ENCODE results near the gene CACNA1S.

The CACNA1S gene

DNA sequence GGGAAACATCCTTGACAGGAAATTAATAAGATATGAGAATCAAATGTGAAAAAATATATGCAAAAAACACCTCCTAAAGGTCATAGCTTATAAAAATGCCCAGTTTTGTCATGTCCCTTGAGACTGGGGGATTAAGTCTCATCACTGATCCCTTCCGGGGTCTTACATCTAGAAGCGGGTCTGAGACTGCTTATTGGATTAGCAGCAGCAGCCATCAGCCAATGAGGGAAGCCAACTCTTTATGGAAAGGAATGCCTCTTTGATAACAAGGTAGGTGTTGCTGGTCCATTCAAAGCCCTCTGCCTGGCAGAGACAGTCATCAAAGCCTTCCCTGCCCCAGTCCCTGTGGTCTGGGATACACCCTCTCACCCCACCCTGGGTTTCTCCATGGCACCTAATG, 3.9 kb upstream of the CACNA1S start:
- no peak for DNase-seq (ENCODE audit: low read depth in 2 of 2, low spot score in 1 of 2)

DNA sequence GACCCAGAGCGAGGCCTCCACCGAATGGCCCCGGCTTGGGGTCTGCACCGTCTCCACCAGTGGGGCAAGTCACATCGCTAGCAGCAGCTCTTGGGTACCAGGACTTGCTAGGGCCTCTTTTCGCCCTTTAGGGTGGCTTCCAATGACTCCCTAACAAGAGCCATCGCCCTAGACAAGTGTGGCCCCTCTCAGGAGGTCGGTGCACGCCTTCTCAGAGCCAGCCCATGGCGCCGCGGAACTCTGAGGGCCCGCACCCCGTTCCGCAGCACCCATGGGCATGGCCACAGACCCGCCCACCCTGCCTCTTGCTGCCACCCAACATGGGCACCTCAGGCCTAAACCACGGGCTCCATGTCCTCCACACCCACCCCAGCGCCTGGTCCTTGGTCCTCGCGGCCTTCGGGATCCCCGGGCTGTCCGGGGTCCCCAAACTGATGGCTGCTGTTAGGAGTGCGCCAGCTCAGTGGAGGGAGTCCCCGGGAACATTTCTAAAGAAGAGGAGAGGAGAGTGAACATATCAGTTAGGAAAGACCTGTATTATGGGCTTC, 3.2 kb upstream of the CACNA1S start:
- DNase-seq (ENCODE audit: low read depth in 2 of 2, low spot score in 1 of 2): no peak

DNA sequence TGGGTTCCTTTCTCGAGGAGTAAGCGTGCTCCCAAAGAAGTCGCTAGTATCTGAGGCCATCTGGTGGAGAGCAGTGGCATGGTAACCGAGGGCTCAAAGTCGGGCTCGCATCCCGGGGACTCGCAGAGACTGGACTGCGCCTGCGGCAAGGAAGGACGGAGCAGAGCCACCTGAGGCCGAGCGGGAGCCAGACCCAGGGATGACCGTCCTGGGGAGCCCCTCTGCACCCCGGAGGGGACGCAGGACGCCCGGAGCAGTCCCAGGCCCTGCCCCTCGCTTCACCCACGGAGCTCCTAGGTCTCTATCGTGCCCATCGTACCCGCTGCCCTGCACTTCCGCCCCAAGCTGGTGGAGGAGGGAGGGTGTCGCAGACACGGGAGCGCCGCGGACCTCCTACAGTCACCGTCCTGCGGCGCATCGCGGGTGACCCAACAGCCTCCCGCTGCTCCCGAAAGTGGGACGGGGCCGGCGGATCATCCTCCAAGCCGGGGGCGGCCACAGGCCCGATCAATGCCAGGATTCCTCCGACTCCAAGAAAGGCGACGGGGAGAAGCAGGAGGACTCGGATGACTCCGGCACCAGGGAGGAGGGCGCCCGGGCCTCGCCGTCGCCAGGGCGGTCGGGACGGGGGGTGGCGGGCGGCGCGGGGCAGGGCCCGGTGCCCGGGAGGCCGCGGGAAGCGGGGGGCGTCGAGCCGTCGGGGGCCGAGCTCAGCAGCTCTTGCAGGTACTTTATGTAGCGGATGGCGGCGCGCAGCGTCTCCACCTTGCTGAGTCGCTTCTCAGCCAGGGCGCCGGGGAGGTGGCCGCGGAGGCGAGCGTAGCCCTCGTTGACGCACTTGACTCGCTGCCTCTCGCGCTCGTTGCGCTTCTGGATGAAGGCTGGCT, 2.3 kb upstream of the CACNA1S start:
- DNase-seq (ENCODE audit: low read depth in 2 of 2, low spot score in 1 of 2): peak; percentile 25 to 38

DNA sequence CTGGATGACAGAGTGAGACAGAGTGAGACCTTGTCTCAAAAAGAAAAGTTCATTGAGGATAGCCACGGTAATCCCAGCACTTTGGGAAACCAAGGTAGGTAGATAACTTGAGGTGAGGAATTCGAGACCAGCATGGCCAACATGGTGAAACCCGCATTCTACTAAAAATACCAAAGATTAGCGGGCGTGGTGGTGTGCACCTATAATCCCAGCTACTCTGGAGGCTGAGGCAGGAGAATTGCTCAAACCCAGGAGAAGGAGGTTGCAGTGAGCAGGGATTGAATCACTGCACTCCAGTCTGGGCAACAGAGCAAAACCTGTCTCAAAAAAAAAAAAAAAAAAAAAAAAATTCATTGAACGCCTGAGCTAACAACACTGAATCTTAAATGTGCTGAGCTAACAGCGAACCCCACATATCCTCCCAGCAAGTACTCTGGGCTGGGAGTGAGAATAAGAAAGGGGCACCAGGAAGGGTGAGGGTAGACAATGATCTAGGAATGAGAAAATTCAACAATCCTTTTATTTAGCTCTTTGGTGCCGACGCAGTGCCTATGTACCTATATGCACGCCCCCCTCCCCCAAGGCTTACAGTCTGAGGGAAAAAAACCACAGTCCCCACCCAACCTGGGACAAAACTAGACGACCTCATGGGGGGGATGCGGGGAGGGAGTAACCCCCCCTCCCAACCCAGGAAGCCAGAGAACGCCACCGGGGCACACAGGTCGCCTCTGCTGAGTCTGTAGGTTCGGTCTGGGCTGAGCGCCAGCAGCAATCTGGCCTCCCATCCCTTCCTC, 1.4 kb upstream of the CACNA1S start:
- DNase-seq (ENCODE audit: low read depth in 2 of 2, low spot score in 1 of 2): no peak

DNA sequence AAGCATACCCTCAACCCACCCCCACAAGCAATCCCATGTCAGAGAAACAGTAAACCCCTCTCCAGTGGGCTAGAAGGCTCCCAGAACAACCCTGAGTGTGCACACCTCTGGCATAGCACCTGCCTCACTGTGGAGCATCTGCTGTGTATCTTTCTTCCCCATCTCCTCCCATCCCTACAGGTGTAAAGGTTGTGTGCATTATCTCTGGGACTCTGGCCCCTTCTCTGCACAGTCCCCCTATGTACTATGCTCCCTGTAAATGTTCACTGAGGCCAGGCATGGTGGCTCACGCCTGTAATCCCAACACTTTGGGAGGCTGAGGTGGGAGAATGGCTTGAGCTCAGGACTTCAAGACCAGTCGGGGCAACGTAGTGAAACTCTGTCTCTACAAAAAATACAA, 700 bp upstream of the CACNA1S start:
- DNase-seq (ENCODE audit: low read depth in 2 of 2, low spot score in 1 of 2): no peak

DNA sequence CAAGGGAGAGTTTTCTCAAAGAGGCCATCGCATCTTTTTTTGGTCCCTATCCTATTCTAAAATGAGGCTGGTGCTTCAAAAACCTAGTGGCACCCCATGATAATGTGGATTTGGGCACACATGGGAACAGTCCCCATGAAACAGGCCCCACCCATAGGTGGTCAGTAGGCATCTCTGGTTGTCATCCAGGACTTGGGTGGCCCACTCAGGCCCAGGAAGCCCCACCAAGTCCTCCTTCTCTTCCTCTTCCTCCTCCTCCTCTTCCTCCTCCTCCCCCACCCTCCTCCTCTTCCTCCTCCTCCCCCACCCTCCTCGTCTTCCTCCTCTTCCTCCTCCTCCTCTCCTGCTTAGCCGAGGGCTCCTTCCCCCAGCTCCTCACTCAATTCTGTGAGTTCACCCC, 554 bp downstream of the CACNA1S start:
- DNase-seq (ENCODE audit: low read depth in 2 of 2, low spot score in 1 of 2): no peak

DNA sequence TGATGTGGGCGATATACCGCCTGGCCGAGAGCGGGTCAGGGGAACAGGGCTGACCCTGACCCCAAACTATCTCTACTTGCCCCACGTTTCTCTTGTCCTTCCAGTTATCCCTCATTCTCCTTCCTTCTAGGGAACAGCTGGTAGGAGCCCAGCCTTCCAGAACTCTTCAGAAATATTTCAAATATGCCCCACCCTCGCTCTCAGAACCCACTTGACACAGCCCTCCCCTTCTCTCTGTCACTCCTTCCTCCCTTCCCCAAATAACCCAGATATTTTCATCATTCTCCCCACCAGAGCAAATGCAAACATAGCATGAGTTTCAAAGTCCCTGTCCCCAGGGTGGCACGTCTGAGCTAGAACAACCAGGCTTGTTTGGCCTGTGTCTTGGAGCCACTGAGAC, 1.1 kb downstream of the CACNA1S start:
- DNase-seq (ENCODE audit: low read depth in 2 of 2, low spot score in 1 of 2): no peak

DNA sequence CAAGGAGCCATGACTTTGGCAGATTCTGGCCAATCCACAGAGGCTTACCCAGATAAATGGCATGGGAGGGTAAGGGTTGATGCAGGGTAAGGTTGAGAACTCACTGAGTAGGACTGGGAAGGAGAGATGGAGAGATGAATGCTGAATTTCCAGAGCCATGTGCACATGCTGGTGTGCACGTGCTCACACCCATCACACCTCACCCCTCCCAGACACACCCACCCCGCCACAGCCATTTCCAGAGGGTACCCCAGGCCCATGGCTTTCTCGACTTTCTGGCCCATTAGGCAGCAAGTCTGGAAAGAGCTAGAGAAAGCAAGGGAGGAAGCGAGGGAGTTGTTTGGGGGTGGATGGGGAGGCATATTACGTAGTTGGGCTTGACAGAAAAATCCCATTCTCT, 1.6 kb downstream of the CACNA1S start:
- no peak for DNase-seq (ENCODE audit: low read depth in 2 of 2, low spot score in 1 of 2)

DNA sequence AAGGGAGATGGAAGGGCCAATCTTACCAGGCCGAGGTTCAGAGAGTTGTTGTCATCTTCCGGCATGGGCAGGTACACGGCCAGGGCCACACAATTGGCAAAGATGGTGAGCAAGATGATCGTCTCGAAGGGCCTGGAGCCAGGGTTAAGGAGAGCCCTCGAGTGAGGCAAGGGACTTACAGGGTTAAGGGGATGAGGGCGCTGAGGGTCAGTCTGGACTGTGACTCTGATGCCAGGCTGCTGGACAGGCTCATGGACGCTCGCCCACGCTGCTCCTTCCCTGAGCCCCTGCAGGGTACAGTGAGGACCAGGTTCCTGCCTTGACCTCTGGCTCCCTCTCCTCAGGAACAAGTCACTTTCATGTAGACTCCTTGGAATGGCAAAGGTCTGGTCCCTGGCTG, 2.1 kb downstream of the CACNA1S start:
- DNase-seq (ENCODE audit: low read depth in 2 of 2, low spot score in 1 of 2): no peak

DNA sequence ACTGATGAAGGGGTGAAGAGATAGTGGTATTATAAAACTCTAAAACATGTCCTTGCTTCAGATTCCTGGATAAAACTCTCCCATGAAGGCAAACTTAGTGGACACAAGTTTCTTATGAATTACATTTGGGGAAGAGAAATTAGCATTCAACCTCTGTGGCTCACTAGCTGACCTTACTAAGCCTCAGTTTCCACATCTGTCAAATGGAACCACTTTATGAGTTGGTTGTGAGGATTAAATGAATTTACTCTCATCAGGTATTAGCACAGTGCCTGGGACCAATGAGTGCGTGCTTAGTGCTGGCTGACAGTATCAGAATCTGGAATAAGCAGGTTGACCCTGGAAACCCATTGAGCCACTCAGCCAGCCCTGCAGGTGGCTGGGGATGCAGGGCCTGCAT, 2.6 kb downstream of the CACNA1S start:
- DNase-seq (ENCODE audit: low read depth in 2 of 2, low spot score in 1 of 2): no peak

DNA sequence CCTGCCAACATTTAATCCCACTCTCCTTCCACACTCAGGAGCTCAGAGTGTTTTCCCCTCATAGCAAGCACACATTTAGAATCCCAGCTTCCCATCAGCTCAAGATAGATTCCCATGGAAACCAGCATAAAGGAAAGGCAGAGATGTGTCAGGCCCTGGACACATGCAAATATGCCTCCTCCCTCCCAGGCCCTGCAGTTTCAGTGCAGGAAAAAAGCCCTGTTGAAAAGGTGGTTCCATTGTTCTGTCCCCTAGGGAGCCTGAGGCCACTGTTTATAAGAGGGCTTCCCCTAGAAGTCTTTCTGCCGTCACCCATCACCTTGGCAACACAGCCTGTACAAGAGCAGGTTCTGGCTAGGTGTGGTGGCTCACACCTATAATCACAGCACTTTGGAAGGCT, 3.6 kb downstream of the CACNA1S start:
- DNase-seq (ENCODE audit: low read depth in 2 of 2, low spot score in 1 of 2): no peak

DNA sequence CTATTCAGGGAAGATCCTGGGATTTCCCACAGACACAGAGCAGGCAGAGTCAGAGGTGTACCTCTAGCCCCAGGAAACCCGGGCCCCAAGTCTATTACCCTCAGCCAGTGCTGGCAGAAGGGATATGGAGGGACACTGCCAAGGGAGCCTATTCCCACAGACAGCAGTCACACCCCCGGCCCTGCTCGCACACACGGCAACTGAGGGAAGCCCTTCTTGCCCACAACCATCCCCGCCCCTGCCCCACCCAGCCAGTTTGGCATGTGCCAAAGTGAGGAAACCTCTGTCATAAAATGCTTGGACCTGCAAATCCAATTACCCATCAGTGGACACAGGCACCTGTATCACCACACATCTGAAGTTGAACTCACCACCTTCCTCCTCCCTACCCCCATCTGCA, 6.5 kb downstream of the CACNA1S start:
- DNase-seq (ENCODE audit: low read depth in 2 of 2, low spot score in 1 of 2): no peak

DNA sequence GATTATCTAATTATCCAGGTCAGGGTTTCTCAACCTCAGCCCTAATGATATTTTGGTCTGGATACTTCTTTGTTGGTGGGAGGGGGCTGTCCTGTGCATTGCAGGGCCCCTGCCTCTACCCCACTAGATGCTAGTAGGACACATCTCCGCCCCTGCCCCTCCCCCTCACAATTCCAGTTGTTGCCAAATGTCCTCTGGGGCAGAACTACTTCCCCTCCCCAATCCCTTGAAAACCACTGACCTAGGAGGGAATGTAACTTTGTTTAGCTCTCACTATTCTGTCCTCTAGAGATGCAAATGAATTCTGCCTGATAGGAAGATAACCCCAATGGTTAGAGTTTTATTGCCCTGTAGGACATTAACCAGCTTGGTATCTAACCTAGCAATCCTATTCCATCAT, 8.1 kb downstream of the CACNA1S start:
- no peak for DNase-seq (ENCODE audit: low read depth in 2 of 2, low spot score in 1 of 2)

DNA sequence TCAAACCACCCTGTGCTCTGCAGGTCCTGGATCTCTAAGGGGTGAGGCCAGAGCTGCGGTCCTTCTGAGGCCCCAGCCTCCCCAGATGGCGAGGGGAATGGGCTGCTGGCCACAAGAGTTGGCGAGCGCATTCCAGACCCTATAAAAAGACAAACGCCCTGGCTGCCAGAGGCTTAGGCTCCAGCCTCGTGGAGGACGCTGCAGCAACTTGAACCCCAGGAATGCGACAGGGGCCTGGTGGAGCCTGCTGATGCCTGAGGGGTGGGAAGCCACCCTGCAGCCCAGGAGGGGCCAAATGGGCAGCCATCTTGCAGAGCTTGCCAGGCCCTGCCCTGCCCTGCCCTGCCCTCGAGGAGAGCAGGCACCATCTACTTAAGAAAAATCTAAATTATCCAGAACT, 8.6 kb downstream of the CACNA1S start:
- no peak for DNase-seq (ENCODE audit: low read depth in 2 of 2, low spot score in 1 of 2)

DNA sequence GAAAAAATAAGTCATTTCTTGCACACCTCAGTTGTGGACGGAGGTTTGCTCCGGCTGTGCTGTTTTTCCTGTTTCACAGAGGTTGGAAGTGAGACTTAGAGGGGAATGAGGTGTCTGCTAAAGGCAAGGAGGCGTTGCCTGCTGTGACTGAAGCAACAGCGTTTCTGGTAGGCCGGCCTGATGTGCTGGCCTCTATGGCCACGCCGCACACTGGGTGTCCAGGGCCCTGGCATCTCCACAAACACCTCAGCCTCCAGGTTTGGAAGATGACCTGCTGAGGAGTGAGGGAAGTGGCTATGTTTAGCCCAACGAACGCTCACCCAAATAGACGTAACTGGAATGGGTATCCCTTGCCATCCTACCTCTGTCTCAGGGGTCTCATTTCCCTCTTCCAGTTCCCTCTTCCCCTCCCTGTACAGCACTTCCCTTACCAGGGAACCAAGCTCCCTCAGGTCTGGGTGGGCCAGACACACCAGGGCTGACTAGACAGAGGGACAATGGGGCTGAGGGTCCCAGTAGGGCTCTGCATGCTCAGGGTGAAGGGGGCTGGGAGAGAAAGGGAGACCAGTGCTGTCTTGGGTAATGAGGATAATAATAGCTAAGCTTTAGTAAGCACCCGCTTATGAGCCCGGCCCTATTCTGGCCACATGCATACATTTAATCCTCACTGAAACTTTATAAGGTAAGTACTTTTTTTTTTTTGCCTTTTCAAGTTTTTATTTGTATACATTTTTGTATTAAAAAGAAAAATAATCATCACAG, 11.9 kb downstream of the CACNA1S start:
- DNase-seq (ENCODE audit: low read depth in 2 of 2, low spot score in 1 of 2): no peak

DNA sequence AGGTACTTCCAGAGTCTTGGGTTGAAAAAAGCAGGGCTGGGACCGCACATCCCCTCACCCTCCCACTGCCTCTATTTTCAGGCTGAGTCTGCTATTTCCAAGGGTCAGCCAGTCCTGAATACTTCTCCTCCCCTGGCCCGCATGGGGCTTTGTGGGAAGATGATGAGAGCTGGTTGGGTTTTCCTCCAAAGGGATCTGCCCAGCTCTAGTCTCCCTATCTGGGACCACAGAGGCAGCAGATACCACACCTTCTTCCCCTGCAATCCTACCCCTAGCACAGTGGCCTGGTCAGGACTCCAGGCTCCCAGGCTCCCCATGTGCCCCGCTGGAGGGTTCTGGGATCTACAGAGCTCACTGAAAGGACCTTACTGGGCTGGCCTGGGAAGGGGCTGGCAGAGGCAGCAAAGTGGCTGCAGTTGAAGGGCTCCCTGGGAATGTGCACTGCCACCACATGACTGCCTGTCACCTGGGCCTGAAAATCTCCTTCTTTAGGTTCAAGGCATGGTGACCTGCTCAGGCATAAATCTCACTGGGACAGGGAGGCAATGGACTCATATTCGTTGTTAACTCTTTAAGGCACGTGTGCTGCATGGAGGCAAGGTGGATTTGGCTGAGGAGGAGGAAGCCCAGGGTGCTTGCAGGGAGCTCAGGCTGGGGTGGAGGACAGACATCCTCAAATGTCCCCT, 13.1 kb downstream of the CACNA1S start:
- no peak for DNase-seq (ENCODE audit: low read depth in 2 of 2, low spot score in 1 of 2)

DNA sequence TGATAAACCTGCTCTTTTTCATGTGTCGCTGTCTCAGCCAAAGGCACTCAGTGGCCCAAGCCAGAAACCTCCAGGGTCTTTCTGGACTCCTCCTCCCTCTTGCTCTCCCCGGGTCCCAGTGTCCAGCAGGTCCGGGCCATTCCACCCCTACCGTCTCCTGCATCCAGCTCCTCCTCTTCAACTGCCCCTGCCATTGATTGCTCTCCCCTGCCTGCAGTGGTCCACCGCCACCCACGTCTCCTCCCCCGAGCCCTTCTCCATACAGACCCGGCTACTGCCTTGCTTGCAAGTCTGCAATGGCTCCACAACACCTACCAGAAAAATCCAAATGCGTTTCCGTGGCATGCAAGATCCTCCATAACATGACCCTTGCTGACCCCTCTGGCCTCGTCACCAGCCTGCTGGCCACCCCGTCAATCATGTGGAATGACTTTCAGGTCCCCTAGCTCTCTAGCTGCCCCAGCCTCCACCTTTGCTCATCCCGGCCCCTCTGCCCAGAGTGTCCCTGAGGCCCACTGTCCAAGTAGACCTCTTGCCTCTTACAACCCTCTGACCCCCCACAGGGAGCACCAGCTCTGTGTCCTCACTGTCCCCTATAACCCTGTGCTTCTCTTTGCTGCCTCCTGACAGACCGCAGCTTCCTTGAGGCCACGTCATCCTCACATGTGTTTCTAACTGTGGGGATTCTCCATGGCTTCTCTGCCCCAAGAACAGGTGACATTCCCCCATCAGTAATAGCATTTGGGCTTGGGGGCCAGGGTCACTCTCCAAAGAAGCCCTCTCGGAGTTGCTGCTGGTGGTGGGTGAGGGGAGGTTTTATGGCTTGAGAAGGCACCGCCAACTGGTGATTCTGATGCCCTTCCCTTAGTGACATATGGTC, 15.0 kb downstream of the CACNA1S start:
- DNase-seq (ENCODE audit: low read depth in 2 of 2, low spot score in 1 of 2): no peak

DNA sequence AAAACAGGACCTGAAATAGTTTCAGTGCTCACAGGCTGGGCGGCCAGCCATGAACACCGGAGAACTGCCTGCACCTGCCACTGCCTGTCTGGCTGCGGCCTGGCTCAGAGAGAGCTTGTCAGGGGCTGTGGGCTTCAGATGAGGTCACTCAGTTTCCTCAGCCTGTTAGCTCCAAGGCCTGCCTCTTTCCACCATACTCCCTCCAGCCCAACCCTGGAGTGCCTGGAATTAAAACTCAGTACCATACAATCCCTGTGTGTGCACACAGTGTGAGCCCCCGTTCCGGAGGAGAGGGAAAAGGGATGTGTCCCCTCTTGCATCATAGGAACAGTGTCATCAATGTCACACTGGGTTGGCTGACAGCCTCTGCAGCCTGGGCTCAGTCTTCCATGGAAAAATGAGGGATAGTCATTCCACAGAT, 16.2 kb downstream of the CACNA1S start:
- DNase-seq (ENCODE audit: low read depth in 2 of 2, low spot score in 1 of 2): no peak

DNA sequence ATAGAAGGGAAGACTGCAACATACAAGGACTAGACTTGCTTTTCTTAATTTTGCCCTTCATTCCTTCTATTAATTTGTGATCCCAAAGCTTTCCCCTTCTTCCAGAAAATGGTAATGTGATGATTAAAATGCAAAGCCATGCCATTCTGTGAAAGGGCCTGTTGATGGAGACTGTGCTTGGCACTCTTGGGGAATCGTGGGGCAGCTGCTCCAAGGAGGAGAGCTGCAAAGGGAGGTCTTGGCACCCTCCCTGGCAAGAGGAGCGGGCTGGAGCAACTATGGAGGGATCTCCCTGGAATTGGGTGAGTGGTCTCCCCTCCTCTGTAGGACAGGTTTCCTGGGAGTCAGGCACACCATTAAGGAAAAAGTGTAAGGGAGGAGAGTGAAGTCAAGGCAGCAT, 16.6 kb downstream of the CACNA1S start:
- DNase-seq (ENCODE audit: low read depth in 2 of 2, low spot score in 1 of 2): no peak

DNA sequence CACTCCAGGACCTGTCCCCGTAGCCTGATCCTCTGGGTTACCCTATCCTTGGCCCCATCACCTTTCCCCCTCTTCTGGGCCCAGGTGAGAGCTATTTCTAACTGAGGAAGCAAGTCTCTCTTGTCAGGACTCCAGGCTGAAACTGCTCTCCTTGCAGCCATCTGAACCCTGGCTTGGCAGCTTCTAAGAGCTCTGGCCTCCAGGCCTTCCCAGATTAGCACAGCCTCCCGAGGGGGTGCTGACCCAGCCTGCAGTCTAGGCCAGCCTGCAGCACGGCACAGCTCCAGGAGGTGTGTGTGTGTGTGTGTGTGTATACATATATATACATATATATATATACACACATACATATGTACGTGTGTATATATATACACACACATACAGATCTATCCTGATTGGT, 17.4 kb downstream of the CACNA1S start:
- no peak for DNase-seq (ENCODE audit: low read depth in 2 of 2, low spot score in 1 of 2)
